Ovary (tissue), 9 donors: ENCODE results near the gene GALNT10. TPM values are rescaled to one million over a fixed set of nuclear protein-coding genes. Genes with fewer than 3 reads are reported as not detected.

Experiments used
- DNase-seq, 5 donors: peaks; one replicate each; pipeline ENCODE4 v3.0.0-alpha.2; 2019 to 2020
- H3K27ac ChIP-seq, 2 donors: fragments of 200-600 bp; one replicate each; pipeline versions ENCODE4 v1.5.1 to v1.8.0; 2019 to 2022
- H3K27me3 ChIP-seq: fragments of 200-600 bp; one replicate; pipeline ENCODE4 v1.8.0; 2022
- H3K36me3 ChIP-seq: fragments of 200-600 bp; sonication (generic); one replicate; pipeline ENCODE4 v1.5.1; 2019
- H3K4me1 ChIP-seq: one replicate; pipeline ENCODE4 v1.8.1; 2013; ENCODE audit warnings: mild to moderate bottlenecking, moderate library complexity; ENCODE audit not compliant: insufficient read depth
- H3K4me3 ChIP-seq: fragments of 200-600 bp; sonication (generic); one replicate; pipeline ENCODE4 v1.5.1; 2017
- H3K9me3 ChIP-seq, 2 donors: fragments of 200-600 bp in 1 of 2; sonication (generic) in 1 of 2; one replicate each; pipeline versions ENCODE4 v1.5.1 to v1.8.1; 2013 to 2019; ENCODE audit warnings: mild to moderate bottlenecking in 1 of 2, moderate library complexity in 1 of 2
- EP300 ChIP-seq: sonication (generic); formaldehyde crosslinking; IDR thresholded peaks from one replicate; pipeline ENCODE4 v1.6.1; 2017; ENCODE audit warnings: antibody characterized with exemption
- POLR2A ChIP-seq: fragments of 450-650 bp; IDR thresholded peaks from one replicate; pipeline ENCODE4 v1.6.1; 2017; ENCODE audit warnings: antibody characterized with exemption, mild to moderate bottlenecking, moderate library complexity
- WGBS, 3 donors: extraction: QIAGEN DNeasy Blood & Tissue Kit in 1 of 3; methylation state at CpG; one replicate each; pipeline versions ENCODE4 v1.1.5 to v1.1.7; 2013 to 2017; 5-methylcytosine and 5-hydroxymethylcytosine counted together
- intact Hi-C, 4 donors: fragments of 100-400 bp; cut with DNase I; formaldehyde crosslinking; loops; one replicate each; pipeline versions ENCODE4 v1.11.0 to v1.15.1; 2022 to 2023
- polyA plus RNA-seq, 2 donors: library from polyadenylated mRNA; stranded (reverse); fragments of 200-250 nt in 1 of 2; fragments of 350-450 nt in 1 of 2; fragmentation: Illumina TruSeq in 1 of 2; extraction: RNeasy Lipid Tissue Mini Kit (QIAGEN cat#74804) in 1 of 2; gene quantifications; one replicate each; pipeline ENCODE4 v1.2.3, GENCODE V29; 2013 to 2014
- total RNA-seq, 7 donors: library from RNA; depleted of rRNA in 2 of 7; stranded (reverse); fragments of >200 nt in 2 of 7; fragmentation: NEBNext Ultra II Directional in 3 of 7; extraction: Animal tissue kit (Norgen Biotek cat#: 25700) in 3 of 7; gene quantifications; one replicate each; pipeline versions ENCODE4 v1.1.0 to v1.2.4, GENCODE V29; 2016 to 2023
- TF ChIP-seq, protein P1 (sequence below), 3 donors: fragments of 450-650 bp in 2 of 3; fragments of 200-600 bp in 1 of 3; IDR thresholded peaks; one replicate each; pipeline versions ENCODE4 v1.5.1 to v1.8.0; 2016 to 2022; ENCODE audit warnings: antibody characterized with exemption in 3 of 3, mild to moderate bottlenecking in 1 of 3
- donor health status: DM: no; HTN: no; CAD: no; lungs with moderate emphysema.
- donor health status: DM: no; HTN: no; CAD: no.
- donor health status: Bipolar disorder and iron deficiency.
- donor health status: DM: yes; HTN: yes; CAD: no.
- donor health status: DM: no; HTN: no; CAD: no.
- donor health status: DM: yes; HTN: yes; CAD: no.

GALNT10 gene
- total and polyA plus RNA-seq, 9 donors, result 34.5 to 206 (median 88.7) TPM

DNA sequence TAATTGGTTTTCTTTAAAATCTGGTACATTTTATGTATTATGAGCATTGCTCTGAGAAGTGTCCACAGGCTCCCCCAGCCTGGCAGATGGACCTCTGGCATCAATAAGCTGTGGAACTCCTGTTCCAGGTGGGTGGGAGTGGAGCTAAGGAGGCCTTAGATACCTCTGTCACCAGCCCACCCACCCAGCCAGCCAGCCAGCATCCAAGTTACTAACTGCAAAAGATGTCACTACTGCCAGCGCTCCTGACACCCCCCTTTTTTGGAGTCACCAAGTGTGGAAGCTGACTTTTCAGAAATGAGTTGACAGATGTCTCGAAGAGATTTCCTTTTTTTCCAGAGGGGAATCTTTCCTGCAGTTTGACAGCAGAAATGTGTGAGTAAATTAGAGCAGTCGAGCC, 111.2 kb downstream of the GALNT10 start:
- Histone ChIP-seq H3K9me3 (no peaks in the 10 kb centered on the region), H3K27me3 (no peaks in the 10 kb centered on the region), H3K36me3 (no peaks in the 10 kb centered on the region), H3K27ac (peak overlapping the region in 1 of 2 donors; percentile 46), H3K4me1 (peaks cover 8% of the 10 kb centered on the region), H3K4me3 (no peak overlapping the region)
- intact Hi-C loops, result no loop called here
- TF ChIP-seq POLR2A (no peak), EP300 (no peak)
- TF ChIP-seq, protein P1, sequence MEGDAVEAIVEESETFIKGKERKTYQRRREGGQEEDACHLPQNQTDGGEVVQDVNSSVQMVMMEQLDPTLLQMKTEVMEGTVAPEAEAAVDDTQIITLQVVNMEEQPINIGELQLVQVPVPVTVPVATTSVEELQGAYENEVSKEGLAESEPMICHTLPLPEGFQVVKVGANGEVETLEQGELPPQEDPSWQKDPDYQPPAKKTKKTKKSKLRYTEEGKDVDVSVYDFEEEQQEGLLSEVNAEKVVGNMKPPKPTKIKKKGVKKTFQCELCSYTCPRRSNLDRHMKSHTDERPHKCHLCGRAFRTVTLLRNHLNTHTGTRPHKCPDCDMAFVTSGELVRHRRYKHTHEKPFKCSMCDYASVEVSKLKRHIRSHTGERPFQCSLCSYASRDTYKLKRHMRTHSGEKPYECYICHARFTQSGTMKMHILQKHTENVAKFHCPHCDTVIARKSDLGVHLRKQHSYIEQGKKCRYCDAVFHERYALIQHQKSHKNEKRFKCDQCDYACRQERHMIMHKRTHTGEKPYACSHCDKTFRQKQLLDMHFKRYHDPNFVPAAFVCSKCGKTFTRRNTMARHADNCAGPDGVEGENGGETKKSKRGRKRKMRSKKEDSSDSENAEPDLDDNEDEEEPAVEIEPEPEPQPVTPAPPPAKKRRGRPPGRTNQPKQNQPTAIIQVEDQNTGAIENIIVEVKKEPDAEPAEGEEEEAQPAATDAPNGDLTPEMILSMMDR (IDR thresholded peaks at IDR 0.05), result no peak
- DNase-seq, result no peak
- 68 to 73% (median 71%) methylated on average over 3 of the region's 3 CpGs for WGBS, 3 donors

DNA sequence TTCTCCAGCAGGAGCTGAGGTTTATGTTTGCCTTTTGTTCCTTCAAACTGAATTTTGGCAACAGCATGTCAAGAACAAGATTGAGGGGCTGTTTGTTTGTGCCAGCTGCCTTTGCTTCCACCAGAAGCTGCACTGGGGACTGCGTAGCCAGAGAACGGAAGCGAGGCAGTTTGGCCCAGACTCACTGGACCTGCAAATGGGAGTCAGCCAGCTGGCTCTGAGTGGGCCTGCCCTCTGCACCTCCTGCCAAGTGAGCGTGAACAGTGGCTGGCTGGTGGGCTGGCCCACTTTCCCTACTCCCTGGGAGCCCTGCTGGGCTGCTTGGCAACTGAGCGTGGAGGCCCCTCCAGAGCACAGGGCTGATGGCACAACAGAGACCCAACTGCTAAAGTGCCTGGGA, 111.6 kb downstream of the GALNT10 start:
- Histone ChIP-seq H3K4me3 (no peak overlapping the region), H3K27me3 (no peaks in the 10 kb centered on the region), H3K36me3 (no peaks in the 10 kb centered on the region), H3K4me1 (peaks cover 8% of the 10 kb centered on the region), H3K9me3 (no peaks in the 10 kb centered on the region), H3K27ac (peak overlapping the region in 1 of 2 donors; percentile 46)
- 29 to 46% (median 45%) methylated on average over 5 of the region's 5 CpGs for WGBS, 3 donors
- intact Hi-C loops, result no loop called here
- TF ChIP-seq POLR2A, result no peak
- DNase-seq, result peak; percentile 44 to 81 (median 72)

DNA sequence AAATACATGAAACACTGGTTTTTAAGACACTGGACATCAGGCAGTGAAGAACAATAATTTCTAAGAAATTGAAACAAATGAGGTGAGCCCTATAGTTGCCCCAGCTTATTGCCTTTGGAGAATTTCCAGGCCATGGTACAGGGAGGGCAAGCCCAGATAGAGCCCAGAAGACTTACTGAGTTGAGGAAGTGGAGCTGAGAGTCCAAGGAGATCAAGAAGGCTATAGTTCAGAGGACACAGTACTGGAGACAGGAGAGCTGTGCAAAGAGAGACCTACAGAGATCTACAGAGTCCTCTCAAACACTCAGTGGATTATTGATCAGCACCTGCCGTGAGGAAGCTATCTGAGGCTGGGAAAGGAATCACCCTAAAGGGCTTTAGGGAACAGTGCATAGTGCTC, 112.6 kb downstream of the GALNT10 start:
- DNase-seq, result no peak
- Histone ChIP-seq H3K27ac (no peak overlapping the region), H3K27me3 (no peaks in the 10 kb centered on the region), H3K36me3 (no peaks in the 10 kb centered on the region), H3K9me3 (no peaks in the 10 kb centered on the region), H3K4me1 (peaks cover 8% of the 10 kb centered on the region), H3K4me3 (no peak overlapping the region)
- TF ChIP-seq EP300, result no peak
- TF ChIP-seq POLR2A, result no peak
- TF ChIP-seq, protein P1 (IDR thresholded peaks at IDR 0.05), result no peak
- intact Hi-C loops, result no loop called here
- 95 to 100% (median 100%) methylated on average over 1 of the region's 1 CpG for WGBS, 3 donors

DNA sequence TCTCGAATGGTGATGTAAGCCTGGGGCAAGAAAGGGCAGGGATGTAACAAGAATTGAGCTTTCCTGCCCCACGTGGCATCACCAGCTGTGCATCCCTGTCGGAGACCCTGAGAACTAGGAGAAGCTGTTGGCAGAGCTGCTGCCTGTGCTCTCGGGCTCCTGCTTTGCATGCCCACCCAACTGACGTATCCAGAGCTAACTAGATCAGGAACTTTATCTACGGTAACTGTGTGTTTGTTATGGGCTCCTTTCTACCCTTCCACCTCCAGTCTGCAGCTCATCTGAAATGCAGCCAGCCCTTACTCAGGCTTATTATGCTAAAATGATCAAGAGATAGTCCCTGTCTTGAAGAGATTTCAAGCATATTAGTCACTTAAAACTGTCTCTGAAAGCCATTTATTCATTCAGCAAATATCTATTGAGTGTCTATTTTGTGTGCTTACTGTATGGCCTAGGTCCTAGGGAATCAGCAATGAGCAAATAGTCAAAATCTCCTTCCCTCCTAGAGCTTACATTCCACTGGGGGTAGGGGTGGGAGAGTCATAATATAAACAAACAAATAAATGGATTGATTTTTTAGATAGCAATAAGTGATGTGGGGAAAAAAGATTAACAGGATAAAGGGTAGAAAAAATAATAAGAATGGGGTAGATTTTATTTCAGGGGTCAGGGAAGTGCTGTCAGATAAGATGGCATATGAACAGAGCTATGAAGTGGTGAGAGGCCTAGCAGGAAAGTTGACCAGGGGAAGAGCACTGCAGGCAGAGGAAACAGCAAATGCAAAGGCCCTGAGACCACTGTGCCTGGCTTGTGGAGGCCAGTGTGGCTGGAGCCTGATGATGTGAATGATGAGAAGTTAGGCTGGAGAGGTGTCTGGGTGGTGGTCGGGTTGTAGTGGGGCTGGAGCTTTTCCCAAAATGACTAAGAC, 118.2 kb downstream of the GALNT10 start:
- Histone ChIP-seq H3K9me3 (no peaks in the 10 kb centered on the region), H3K4me3 (no peak overlapping the region), H3K4me1 (no peaks in the 10 kb centered on the region), H3K27me3 (no peaks in the 10 kb centered on the region), H3K36me3 (no peaks in the 10 kb centered on the region), H3K27ac (no peak overlapping the region)
- DNase-seq, result no peak
- WGBS, 3 donors, result 79 to 90% (median 84%) methylated on average over 7 of the region's 7 CpGs
- TF ChIP-seq POLR2A, result no peak
- TF ChIP-seq EP300, result no peak
- intact Hi-C loops, result no loop called here

DNA sequence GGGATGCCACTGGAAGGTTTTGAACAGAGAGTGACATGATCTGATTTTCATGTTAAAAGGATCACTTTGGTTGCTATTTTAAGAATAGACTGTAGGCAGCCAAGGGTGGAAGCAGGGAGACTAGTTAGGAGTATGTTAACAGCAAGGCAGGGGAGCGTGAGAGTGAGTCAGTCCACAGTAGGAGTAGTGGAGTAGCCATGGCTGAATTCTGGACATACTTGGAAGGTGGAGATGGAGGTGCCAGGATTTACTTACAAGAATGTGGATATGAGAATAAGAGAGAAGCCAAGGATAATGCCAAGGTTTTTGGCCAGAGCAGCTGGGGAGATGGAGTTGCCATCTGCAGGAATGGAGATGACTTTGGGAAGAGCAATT, 118.8 kb downstream of the GALNT10 start:
- no peak for DNase-seq
- no peaks in the 10 kb centered on the region for H3K4me1 ChIP-seq
- H3K4me3 ChIP-seq, result no peak overlapping the region
- no peaks in the 10 kb centered on the region for H3K36me3 ChIP-seq
- H3K27ac ChIP-seq, result no peak overlapping the region
- H3K27me3 ChIP-seq, result no peaks in the 10 kb centered on the region
- 88 to 97% (median 90%) methylated on average over 1 of the region's 1 CpG for WGBS, 3 donors
- no peaks in the 10 kb centered on the region for H3K9me3 ChIP-seq
- intact Hi-C loops, result no loop called here
- TF ChIP-seq EP300 (no peak), POLR2A (no peak)
- TF ChIP-seq, protein P1 (IDR thresholded peaks at IDR 0.05), result no peak
